ENCODE measurements around the gene PRKD1. TPM values are rescaled to one million over a fixed set of nuclear protein-coding genes. Genes with fewer than 3 reads are reported as not detected.

The PRKD1 gene
- total RNA-seq, 6 experiments from 2014 or later, result 0.74 to 6.2 (median 2.2) TPM

GRCh38 chr14:29722831-29723230, 204.8 kb downstream of the PRKD1 start:
- TF ChIP-seq CTCF (IDR thresholded peaks at IDR 0.05) (no peak), POLR2A (IDR thresholded peaks at IDR 0.05) (no peak)
- Histone ChIP-seq H3K27me3 (no peaks in the 10 kb centered on the region), H3K36me3 (no peaks in the 10 kb centered on the region), H3K4me3 (no peak overlapping the region), H3K4me1 (no peaks in the 10 kb centered on the region), H3K9me3 (no peaks in the 10 kb centered on the region), H3K27ac (no peak overlapping the region)
- 92% methylated on average over 1 of the region's 1 CpG for WGBS (ENCODE audit: insufficient coverage, low coverage, low lambda C conversion rate, missing lambda C conversion rate)
- intact Hi-C loops (cut with DNase I), result no loop called here
- ATAC-seq (no peak), DNase-seq (no peak)

GRCh38 chr14:29721586-29721985, 206.1 kb downstream of the PRKD1 start:
- TF ChIP-seq POLR2A (IDR thresholded peaks at IDR 0.05), result no peak
- TF ChIP-seq CTCF (IDR thresholded peaks at IDR 0.05), result no peak

DNA sequence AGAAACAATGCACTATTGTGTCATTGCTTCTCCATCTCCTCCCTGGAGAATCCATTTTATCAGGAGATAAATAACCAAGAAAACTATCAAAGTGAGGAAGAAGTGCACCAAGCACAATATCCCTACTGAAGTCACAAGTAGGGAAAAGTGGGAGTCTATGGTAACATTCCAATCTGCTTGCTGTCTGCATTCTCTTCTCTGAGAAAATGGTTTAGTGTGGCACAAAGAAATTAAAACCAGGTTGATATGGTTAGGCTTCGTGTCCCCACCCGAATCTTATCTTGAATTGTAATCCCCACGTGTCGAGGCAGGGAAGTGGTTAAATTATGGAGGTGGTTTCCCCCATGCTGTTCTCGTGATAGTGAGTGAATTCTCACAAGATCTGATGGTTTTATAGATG, 209.7 kb downstream of the PRKD1 start:
- WGBS (ENCODE audit: insufficient coverage, low coverage, low lambda C conversion rate, missing lambda C conversion rate), result 50% methylated on average over 5 of the region's 5 CpGs
- TF ChIP-seq POLR2A (IDR thresholded peaks at IDR 0.05), result no peak
- TF ChIP-seq CTCF (IDR thresholded peaks at IDR 0.05), result no peak
- no peak overlapping the region for H3K27ac ChIP-seq
- no peaks in the 10 kb centered on the region for H3K4me1 ChIP-seq
- no peaks in the 10 kb centered on the region for H3K27me3 ChIP-seq
- intact Hi-C loops (cut with DNase I), result no loop called here
- DNase-seq (no peak), ATAC-seq (no peak)
- no peaks in the 10 kb centered on the region for H3K9me3 ChIP-seq
- no peak overlapping the region for H3K4me3 ChIP-seq
- H3K36me3 ChIP-seq, result no peaks in the 10 kb centered on the region

More at GRCh38 chr14:29721586-29721985, 206.1 kb downstream of the PRKD1 start:
- Histone ChIP-seq H3K27ac (no peak overlapping the region), H3K27me3 (no peaks in the 10 kb centered on the region), H3K4me1 (no peaks in the 10 kb centered on the region), H3K9me3 (no peaks in the 10 kb centered on the region), H3K4me3 (no peak overlapping the region), H3K36me3 (no peaks in the 10 kb centered on the region)
- no peak for ATAC-seq
- intact Hi-C loops (cut with DNase I), result no loop called here
- no peak for DNase-seq
- 59% methylated on average over 2 of the region's 2 CpGs for WGBS (ENCODE audit: insufficient coverage, low coverage, low lambda C conversion rate, missing lambda C conversion rate)

DNA sequence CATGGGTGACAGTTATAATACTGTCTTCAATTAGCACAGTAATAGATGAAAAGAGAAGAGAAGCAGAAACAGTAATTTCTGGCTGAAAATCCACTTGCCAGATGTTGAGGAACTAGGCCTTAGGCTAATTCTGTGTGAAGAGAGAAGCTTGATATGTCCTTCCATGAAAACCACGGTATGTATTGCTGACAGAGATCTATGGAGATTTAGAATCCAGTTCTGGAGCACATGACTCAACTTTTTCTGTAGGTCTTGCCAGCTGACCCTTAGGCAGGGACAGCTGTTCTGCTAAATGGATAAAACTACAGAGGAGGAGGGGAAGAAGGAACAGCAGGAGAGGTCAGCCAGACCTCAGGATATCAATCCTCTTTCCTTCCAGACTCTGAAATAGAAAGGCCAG, 211.5 kb downstream of the PRKD1 start:
- Histone ChIP-seq H3K27me3 (no peaks in the 10 kb centered on the region), H3K9me3 (no peaks in the 10 kb centered on the region), H3K36me3 (no peaks in the 10 kb centered on the region), H3K4me3 (no peak overlapping the region), H3K4me1 (no peaks in the 10 kb centered on the region), H3K27ac (no peak overlapping the region)
- TF ChIP-seq POLR2A (IDR thresholded peaks at IDR 0.05), result no peak
- TF ChIP-seq CTCF (IDR thresholded peaks at IDR 0.05), result no peak
- DNase-seq, result no peak
- peak in 3 of 4 donors; percentile 32 to 54 (median 40) for ATAC-seq
- intact Hi-C loops (cut with DNase I), result no loop called here
- WGBS (ENCODE audit: insufficient coverage, low coverage, low lambda C conversion rate, missing lambda C conversion rate), result 23% methylated on average over 1 of the region's 1 CpG

GRCh38 chr14:29712601-29713000, 215.0 kb downstream of the PRKD1 start:
- 100% methylated on average over 1 of the region's 1 CpG for WGBS (ENCODE audit: insufficient coverage, low coverage, low lambda C conversion rate, missing lambda C conversion rate)
- DNase-seq, result no peak
- no peak for TF ChIP-seq POLR2A (IDR thresholded peaks at IDR 0.05)
- no peak for TF ChIP-seq CTCF (IDR thresholded peaks at IDR 0.05)
- H3K9me3 ChIP-seq, result no peaks in the 10 kb centered on the region
- H3K27me3 ChIP-seq, result no peaks in the 10 kb centered on the region
- H3K36me3 ChIP-seq, result no peaks in the 10 kb centered on the region
- no peak overlapping the region for H3K27ac ChIP-seq
- intact Hi-C loops (cut with DNase I), result no loop called here
- ATAC-seq, result no peak
- H3K4me3 ChIP-seq, result no peak overlapping the region
- H3K4me1 ChIP-seq, result no peaks in the 10 kb centered on the region

Measured in right lobe of liver (tissue), 6 donors.